NCI-H1105 (cell line): ENCODE data around the gene UNC5C.

Source experiments
- DNase-seq: peaks from one replicate; lab custom pipeline; 2025; lab: John Stamatoyannopoulos, UW

UNC5C gene

DNA sequence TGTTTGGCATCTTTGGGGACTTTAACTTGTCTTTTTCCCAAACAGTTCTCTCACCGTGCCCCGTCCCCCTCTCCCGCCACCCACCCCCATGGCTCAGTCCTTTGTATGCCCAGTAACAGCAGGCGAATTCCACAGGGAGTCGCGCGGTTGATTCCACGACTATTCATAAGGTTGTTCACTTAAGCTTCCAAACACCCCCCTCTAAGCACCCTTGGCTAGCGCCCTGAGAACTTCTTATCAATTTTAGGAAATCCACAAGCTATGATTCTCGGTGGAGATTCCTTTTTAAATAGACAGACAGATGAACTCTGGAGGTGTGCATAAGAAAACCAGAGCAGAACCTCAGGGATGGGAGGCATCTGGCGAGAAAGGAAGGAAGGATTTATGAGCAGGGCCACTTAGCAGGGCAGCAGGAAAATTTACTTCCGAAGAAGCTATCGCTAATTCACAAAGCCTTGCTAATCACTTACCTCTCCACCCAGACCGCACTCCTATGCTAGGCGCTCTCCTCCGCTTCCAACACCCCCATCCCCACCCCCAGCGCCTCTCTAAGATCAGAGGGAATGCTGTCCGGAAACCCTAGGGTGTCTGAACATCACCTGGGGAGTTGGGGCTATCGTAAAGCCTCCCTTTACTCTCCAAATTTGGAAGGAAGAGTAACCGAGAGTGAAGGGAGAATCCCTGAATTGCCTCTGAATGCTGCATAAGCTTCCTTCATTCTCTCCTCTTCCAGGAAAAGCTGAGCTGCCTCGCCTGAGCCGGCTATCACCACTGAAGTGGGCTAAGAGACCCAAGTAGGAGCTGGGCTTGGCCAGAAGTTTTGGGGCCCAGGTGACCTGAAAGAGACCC is 1.7 kb downstream of the UNC5C start:
- DNase-seq, result no peak

- DNase-seq, result no peak
Observed at GRCh38 chr4:95546221-95546620, 2.6 kb downstream of the UNC5C start.

DNA sequence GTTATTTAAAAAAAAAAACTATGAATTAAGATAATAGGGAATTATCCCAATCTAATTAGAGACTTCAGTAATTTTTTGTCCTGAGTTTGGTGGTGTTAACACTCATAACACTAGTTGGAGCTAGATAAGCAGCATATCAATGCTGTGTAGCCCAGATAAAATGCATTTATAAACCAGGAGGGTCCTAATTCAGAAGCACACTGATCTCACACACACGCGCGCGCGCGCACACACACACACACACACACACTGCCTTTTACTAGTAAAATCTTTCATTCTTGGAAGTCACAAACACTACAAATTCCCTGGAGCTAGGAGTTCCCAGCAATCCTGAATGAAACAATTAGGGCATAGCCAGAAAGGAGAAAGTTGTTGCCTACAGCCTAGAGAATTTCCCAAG is 3.2 kb downstream of the UNC5C start:
- DNase-seq, result no peak

DNA sequence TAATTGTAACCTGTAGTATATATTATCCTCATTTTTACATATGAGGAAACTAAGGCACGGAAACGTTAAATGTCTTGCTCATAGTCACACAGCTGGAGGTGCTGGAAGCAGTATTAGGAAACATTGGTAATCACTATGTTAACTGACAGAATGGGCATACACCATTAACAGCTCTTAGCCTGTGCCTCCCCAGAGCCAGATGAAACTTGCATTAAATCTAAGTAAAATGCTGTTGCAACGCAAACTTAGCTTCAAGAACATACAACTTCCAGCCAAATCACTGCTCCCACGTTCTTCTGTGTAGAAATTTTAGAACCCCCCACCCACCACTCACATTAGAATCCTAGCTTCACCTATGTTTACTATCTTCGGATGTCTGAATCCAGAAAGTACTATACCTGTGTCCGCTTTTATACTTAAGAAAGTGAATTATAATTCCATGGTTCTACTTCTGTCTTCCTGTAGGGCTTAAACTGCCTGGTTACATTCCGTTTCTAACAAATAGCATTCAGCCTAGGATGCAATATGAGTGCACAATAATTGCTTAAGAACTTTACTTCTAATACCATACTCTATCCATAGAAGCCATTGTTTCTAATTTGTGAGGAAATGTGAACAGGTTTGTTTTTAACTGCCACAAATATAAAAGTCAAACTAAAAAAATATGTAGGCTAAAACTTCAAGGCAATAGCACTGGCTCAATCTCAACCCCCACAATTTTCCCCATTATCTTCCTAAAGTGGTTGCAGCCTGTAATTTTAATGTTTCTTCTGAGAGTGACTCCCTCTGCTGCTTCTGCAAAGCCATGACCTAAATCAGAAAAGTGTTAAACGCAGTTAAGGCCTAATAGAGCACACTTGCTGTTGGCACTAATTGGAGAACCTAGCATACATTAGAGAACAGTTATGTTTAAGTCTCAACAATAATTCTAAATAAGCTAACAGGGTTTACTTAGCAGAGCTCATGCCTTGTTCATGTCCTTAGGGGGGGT is 4.4 kb downstream of the UNC5C start:
- DNase-seq, result no peak

GRCh38 chr4:95541889-95542607 is 6.7 kb downstream of the UNC5C start:
- DNase-seq, result no peak

- DNase-seq, result no peak
Observed at GRCh38 chr4:95541094-95541493, 7.7 kb downstream of the UNC5C start.

DNA sequence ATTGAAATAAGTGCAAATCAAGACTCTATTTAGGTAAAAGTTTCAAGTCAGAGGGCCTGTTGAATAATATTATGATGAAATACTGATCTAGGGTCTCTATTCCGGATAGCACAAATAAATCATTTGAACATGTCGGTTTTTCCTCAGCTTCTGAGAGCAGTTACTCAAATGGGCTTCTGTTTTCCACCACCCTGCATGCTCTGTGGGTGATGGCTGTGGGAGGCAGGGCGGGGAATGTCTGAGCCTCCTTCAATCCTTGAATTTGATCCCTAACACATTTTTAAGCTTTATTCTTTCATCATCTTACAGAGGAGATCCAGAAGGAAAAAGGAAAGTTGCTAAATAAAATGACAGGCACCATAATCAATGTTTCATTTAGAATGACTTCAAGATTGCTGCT is 8.5 kb downstream of the UNC5C start:
- no peak for DNase-seq

GRCh38 chr4:95539106-95539505 is 9.7 kb downstream of the UNC5C start:
- no peak for DNase-seq

DNA sequence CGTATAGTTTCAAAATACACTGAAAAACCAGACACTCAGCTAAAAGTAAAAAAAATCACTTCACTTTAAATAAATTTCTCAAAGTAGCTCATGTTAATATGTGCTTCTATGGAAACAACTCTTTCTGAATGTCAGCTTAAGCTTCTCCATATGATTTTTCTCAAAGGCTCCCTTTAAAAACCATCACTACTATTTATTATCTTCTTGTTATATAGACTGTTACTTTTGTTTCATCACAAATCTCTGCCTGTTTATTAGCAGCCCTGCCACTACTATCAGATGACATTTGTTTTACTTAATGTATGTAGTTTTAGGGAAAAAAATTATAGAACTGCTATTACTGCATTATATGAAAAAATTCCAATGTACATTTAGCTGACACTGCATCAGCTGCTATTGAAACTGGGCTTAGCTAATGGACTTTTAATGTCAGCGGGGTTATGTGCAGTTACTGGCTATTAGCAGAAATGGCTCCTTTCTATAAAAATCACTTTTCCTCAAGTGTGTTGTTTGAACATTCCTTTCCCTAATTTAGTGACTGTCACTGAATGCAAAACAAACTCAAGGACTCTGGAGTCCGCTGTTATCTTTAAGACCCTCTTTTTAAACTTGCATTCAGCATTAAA is 10.8 kb downstream of the UNC5C start:
- DNase-seq, result no peak

DNA sequence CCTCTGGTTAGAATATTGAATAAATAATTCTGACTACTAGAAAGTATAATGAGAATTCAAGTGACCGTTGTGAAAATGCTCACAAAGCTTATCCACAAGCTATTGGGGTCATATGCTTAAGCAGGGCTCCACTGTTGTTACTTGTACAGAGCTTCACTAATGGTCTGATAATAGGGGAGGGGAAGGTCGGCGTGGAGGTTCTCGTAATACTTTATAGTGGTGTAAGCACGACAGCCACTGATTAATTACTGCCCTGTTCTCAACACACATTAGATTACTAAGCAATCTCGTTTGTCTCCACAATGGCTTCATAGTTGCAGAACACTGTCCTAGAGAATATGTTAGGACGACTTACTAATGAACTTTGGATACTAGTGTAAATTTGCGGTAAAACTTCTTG is 11.6 kb downstream of the UNC5C start:
- DNase-seq, result no peak

DNA sequence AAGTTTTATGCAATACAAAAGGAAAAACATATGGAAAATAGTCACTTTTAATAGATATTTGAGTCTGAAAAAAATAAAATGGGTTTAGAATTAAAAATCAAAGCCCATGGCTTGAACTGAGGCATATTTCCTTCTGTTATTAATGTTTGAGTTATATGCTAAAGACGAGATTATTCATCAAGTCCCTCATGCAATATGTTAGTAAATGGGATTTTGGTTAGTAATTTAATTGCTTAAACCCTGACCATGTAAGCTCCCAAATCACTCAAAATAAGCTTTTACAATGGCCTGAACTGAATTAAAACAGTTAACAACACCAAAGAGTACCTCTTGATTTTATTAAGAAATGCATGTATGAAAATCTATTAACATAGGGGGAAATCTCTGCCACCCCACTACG is 12.1 kb downstream of the UNC5C start:
- no peak for DNase-seq

DNA sequence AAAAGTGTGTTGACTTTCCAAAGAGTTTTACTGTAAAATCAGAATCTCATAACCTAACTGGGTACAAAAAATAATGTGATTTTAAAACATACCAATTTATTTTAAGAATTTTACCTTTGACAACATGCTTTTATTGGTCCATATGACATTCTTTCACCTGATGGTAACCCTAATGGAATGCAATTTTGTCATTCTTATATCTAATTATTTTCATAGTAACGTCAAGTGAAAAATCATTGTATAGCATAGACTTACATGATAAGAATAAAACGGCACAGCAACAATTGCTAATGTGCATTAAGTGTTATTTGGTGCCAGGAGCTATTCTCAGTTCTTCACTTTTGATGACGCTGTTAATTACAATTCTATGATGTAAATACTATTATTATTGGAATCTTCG is 13.6 kb downstream of the UNC5C start:
- DNase-seq, result no peak

- DNase-seq, result no peak
Observed at GRCh38 chr4:95534032-95534431, 14.7 kb downstream of the UNC5C start.

DNA sequence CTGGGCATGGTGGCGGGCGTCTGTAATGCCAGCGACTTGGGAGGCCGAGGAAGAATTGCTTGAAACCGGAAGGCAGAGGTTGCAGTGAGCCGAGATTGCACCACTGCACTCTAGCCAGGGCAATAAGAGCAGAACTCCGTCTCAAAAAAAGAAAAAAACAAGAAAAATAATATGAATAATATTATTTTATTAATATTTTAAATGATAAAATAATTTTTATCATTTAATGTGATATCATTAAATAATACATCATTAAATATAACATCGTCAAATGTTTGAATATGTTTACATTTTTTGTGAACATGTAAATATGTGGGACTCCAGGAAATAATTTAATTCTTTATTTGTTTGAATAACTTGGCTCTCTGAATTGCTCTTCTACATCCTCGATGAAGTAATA is 15.5 kb downstream of the UNC5C start:
- no peak for DNase-seq

DNA sequence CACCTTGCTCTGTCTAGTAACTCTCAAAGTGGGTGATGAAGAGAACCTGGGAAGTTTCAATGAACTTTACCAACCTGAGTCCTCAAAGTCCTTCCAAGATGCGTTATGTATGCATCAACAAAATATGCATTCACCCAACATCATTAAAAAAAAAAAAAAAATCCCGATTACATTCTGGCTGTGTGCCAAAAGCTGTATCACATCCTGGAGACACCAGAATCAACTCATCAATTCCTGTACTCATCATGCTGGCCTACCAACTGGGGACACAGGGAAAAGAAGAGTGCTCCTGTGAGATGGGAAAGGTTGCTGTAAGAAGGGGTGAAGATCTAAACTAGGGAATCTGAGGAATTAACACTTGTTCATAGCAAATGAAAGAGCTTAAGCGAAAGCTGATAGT is 16.5 kb downstream of the UNC5C start:
- no peak for DNase-seq

- peak; percentile 21 for DNase-seq
Observed at GRCh38 chr4:95531141-95531540, 17.6 kb downstream of the UNC5C start.

DNA sequence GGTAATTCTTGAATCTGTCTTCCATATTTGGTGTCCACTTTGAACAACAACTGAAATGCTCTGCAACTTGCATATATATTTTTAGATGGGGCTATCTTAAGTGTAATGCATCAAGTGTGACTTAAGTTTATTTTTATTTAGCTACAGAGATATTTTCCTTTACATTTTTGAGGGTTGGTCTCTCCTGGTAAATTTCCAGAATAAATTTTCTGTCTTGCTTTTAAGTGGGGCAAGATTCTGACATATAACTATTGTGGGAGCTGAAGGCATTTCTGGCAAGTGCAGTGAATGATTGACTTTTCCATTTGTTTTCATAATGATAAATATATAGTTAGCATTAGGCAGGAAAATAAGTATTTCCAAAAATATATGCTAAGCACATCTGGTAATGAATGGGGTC is 18.8 kb downstream of the UNC5C start:
- DNase-seq, result no peak

- DNase-seq, result no peak
Observed at GRCh38 chr4:95528388-95528948, 20.3 kb downstream of the UNC5C start.

- DNase-seq, result no peak
Observed at GRCh38 chr4:95526075-95526474, 22.7 kb downstream of the UNC5C start.

- no peak for DNase-seq
Observed at GRCh38 chr4:95524729-95525128, 24.0 kb downstream of the UNC5C start.

GRCh38 chr4:95524184-95524583 is 24.6 kb downstream of the UNC5C start:
- DNase-seq, result no peak
